IMR-90 (cell line): ENCODE data around the gene IFITM10. TPM values are rescaled to one million over a fixed set of nuclear protein-coding genes. Genes with fewer than 3 reads are reported as not detected.

ENCODE experiments used
- ATAC-seq: fragments of 200-7000 bp; cut with Tn5 transposase; 2 replicates; pipeline ENCODE4 v1.9.1; 2020; ENCODE audit warnings: low read depth, mild to moderate bottlenecking, moderate library complexity
- BruUV-seq: library from RNA; stranded (reverse); fragments of 400-500 nt; replicated peaks from 2 replicates; lab custom pipeline; 2021; lab: Mats Ljungman, UMichigan
- CTCF ChIA-PET: fragments of 300-600 bp; formaldehyde crosslinking; extraction: SDS; loops from one replicate; lab custom pipeline; 2021; ENCODE audit warnings: antibody characterized with exemption; lab: Yijun Ruan, JAX
- POLR2A ChIA-PET: fragments of 300-600 bp; sonication (Branson Sonifier 250); formaldehyde crosslinking; loops from one replicate; lab custom pipeline; 2022; ENCODE audit warnings: antibody characterized with exemption; ENCODE audit not compliant: unreplicated experiment; lab: Charles Lee
- DNase-seq: peaks from one replicate; pipeline ENCODE4 v3.0.0; 2013
- H2AFZ ChIP-seq: replicated peaks from 2 replicates; pipeline ENCODE3; 2013; ENCODE audit warnings: low read length, mild to moderate bottlenecking; ENCODE audit not compliant: poor library complexity
- H2AK5ac ChIP-seq: 2 replicates; pipeline ENCODE4 v1.6.1; 2013; ENCODE audit warnings: low read depth, low read length, inconsistent platforms
- H2AK9ac ChIP-seq: replicated peaks from 2 replicates; pipeline ENCODE3; 2013; ENCODE audit warnings: mild to moderate bottlenecking, low read depth, low read length, moderate library complexity; ENCODE audit not compliant: poor library complexity
- H2BK120ac ChIP-seq: 2 replicates; pipeline ENCODE4 v1.6.1; 2013; ENCODE audit warnings: low read depth, low read length, inconsistent platforms
- H2BK15ac ChIP-seq: 3 replicates; pipeline ENCODE4 v1.6.1; 2013; ENCODE audit warnings: low read depth, low read length, inconsistent platforms
- H2BK20ac ChIP-seq: 2 replicates; pipeline ENCODE4 v1.6.1; 2013; ENCODE audit warnings: low read depth, mild to moderate bottlenecking, inconsistent platforms, low read length, moderate library complexity
- H2BK5ac ChIP-seq: 2 replicates; pipeline ENCODE4 v1.6.1; 2013; ENCODE audit warnings: mild to moderate bottlenecking, low read depth, low read length, inconsistent platforms; ENCODE audit not compliant: poor library complexity, severe bottlenecking
- H3K14ac ChIP-seq: replicated peaks from 2 replicates; pipeline ENCODE4 v1.6.1; 2013; ENCODE audit warnings: low read depth, low read length, inconsistent platforms
- H3K18ac ChIP-seq: 2 replicates; pipeline ENCODE4 v1.6.1; 2013; ENCODE audit warnings: low read depth, low read length, control low read depth
- H3K23ac ChIP-seq: 2 replicates; pipeline ENCODE4 v1.6.1; 2013; ENCODE audit warnings: low read depth, low read length, inconsistent platforms
- H3K27ac ChIP-seq: 2 replicates; pipeline ENCODE4 v1.5.1; 2013; ENCODE audit warnings: mild to moderate bottlenecking, control low read depth, low read length; ENCODE audit not compliant: insufficient read depth
- H3K27me3 ChIP-seq: 2 replicates; pipeline ENCODE4 v1.6.1; 2013; ENCODE audit warnings: low read length; ENCODE audit not compliant: control insufficient read depth, insufficient read depth
- H3K36me3 ChIP-seq: 2 replicates; pipeline ENCODE4 v1.6.1; 2013; ENCODE audit warnings: low read length, mixed read lengths; ENCODE audit not compliant: control insufficient read depth, insufficient read depth
- H3K4ac ChIP-seq: 2 replicates; pipeline ENCODE4 v1.6.1; 2013; ENCODE audit warnings: low read depth, low read length, inconsistent platforms
- H3K4me1 ChIP-seq: 2 replicates; pipeline ENCODE4 v1.6.1; 2013; ENCODE audit warnings: low read length, mixed read lengths; ENCODE audit not compliant: control insufficient read depth, insufficient read depth
- H3K4me2 ChIP-seq: 2 replicates; pipeline ENCODE4 v1.6.1; 2013; ENCODE audit warnings: low read depth, mild to moderate bottlenecking, control low read depth, low read length, moderate library complexity
- H3K4me3 ChIP-seq: 2 replicates; pipeline ENCODE4 v1.5.1; 2013; ENCODE audit warnings: low read depth, mild to moderate bottlenecking, control low read depth, low read length, moderate library complexity; ENCODE audit not compliant: insufficient read depth
- H3K56ac ChIP-seq: 2 replicates; pipeline ENCODE4 v1.6.1; 2013; ENCODE audit warnings: low read length, inconsistent platforms; ENCODE audit not compliant: insufficient read depth; ENCODE audit errors: extremely low read depth
- H3K79me1 ChIP-seq, 2 experiments: 2 replicates each; pipeline ENCODE4 v1.6.1; 2013; ENCODE audit warnings: low read length in 2 of 2, inconsistent platforms in 1 of 2, low read depth in 1 of 2
- H3K9ac ChIP-seq: 2 replicates; pipeline ENCODE4 v1.6.1; 2013; ENCODE audit warnings: low read depth, low read length, control low read depth
- H3K9me1 ChIP-seq: 2 replicates; pipeline ENCODE4 v1.6.1; 2013; ENCODE audit warnings: low read length, inconsistent platforms; ENCODE audit not compliant: insufficient read depth
- H3K9me3 ChIP-seq: 2 replicates; pipeline ENCODE4 v1.6.1; 2013; ENCODE audit warnings: low read length; ENCODE audit not compliant: control insufficient read depth, insufficient read depth
- H4K20me1 ChIP-seq: 2 replicates; pipeline ENCODE4 v1.6.1; 2013; ENCODE audit warnings: low read length, inconsistent platforms; ENCODE audit not compliant: insufficient read depth
- H4K5ac ChIP-seq: 2 replicates; pipeline ENCODE4 v1.6.1; 2013; ENCODE audit warnings: mild to moderate bottlenecking, low read depth, low read length, control low read depth
- H4K8ac ChIP-seq, 2 experiments: 2 replicates each; pipeline ENCODE4 v1.6.1; 2013; ENCODE audit warnings: low read depth in 2 of 2, low read length in 2 of 2, control low read depth in 1 of 2, inconsistent platforms in 1 of 2
- H4K91ac ChIP-seq: 2 replicates; pipeline ENCODE4 v1.6.1; 2013; ENCODE audit warnings: low read depth, low read length, inconsistent platforms; ENCODE audit not compliant: insufficient read depth
- BHLHE40 ChIP-seq: fragments of 150-350 bp; IDR thresholded peaks from 2 replicates; pipeline ENCODE4 v1.6.1; 2016; ENCODE audit warnings: mild to moderate bottlenecking, low read depth, low read length
- CTCF ChIP-seq: conservative IDR thresholded peaks from 2 replicates; pipeline ENCODE4 v1.5.1; 2012; ENCODE audit warnings: mild to moderate bottlenecking, low read depth, low read length, improper control_type of control experiment
- RCOR1 ChIP-seq: IDR thresholded peaks from 2 replicates; pipeline ENCODE4 v1.6.1; 2012; ENCODE audit warnings: mild to moderate bottlenecking, low read length, improper control_type of control experiment; ENCODE audit not compliant: insufficient replicate concordance
- WGBS, 2 experiments: methylation state at CpG; one replicate each; pipeline versions ENCODE4 v1.1.5 to v1.1.7; 2013; ENCODE audit warnings: missing lambda C conversion rate in 2 of 2; ENCODE audit not compliant: insufficient read length in 1 of 2; ENCODE audit errors: extremely low coverage in 2 of 2; 5-methylcytosine and 5-hydroxymethylcytosine counted together
- dilution Hi-C: fragments of 300-500 bp; cut with HindIII; formaldehyde crosslinking; loops from one replicate; pipeline ENCODE4 v1.14.3; 2018; ENCODE audit warnings: low sequenced_read_pairs; ENCODE audit not compliant: unreplicated experiment
- in situ Hi-C: fragments of 300-500 bp; cut with MboI; formaldehyde crosslinking; loops from 3 replicates; pipeline ENCODE4 v1.14.3; 2019; ENCODE audit warnings: low sequenced_read_pairs, inconsistent platforms, mixed read lengths
- intact Hi-C: fragments of 100-400 bp; cut with micrococcal nuclease; formaldehyde crosslinking; loops from 2 replicates; pipeline ENCODE4 v1.10.0; 2022
- polyA plus RNA-seq, 3 experiments: library from polyadenylated mRNA; depleted of rRNA; stranded (reverse); fragments of >200 nt; gene quantifications; 2 replicates each; pipeline ENCODE4 v1.2.3, GENCODE V29; 2012; ENCODE audit warnings: low replicate concordance in 1 of 3
- total RNA-seq: library from RNA; depleted of rRNA; stranded (reverse); fragments of >200 nt; gene quantifications from 2 replicates; pipeline ENCODE4 v1.2.3, GENCODE V29; 2012
- TF ChIP-seq, protein P1 (sequence below): fragments of 150-350 bp; IDR thresholded peaks from 2 replicates; pipeline ENCODE4 v1.6.1; 2016; ENCODE audit warnings: low read depth, mild to moderate bottlenecking, low read length, moderate library complexity, borderline replicate concordance

IFITM10 gene
- total and polyA plus RNA-seq, 2 of the 4 experiments (the other 2 are of a cell fraction): 0.15 to 0.18 TPM

GRCh38 chr11:1754376-1755150 is 4.2 kb upstream of the IFITM10 start:
- no peak overlapping the region for H3K14ac ChIP-seq
- H3K4me2 ChIP-seq: no peak overlapping the region

More at GRCh38 chr11:1754376-1755150, 4.2 kb upstream of the IFITM10 start:
- peaks cover 0 to 5% of the 10 kb centered on the region in 2 experiments; a peak in 2 of 4 replicates for H3K79me1 ChIP-seq
- no peak overlapping the region for H2AFZ ChIP-seq
- H4K91ac ChIP-seq: no peak overlapping the region
- H2BK20ac ChIP-seq: no peak overlapping the region
- no peak overlapping the region for H4K5ac ChIP-seq
- H3K9ac ChIP-seq: no peak overlapping the region
- no peak overlapping the region for H2BK5ac ChIP-seq
- H3K56ac ChIP-seq: no peak overlapping the region
- H3K4me3 ChIP-seq: no peak overlapping the region
- H2AK5ac ChIP-seq: no peak overlapping the region
- H3K9me1 ChIP-seq: no peaks in the 10 kb centered on the region
- DNase-seq: no peak
- ATAC-seq: no peak
- no TSS peak for BruUV-seq
- no peak overlapping the region for H3K23ac ChIP-seq
- H3K9me3 ChIP-seq: no peaks in the 10 kb centered on the region
- H3K4me1 ChIP-seq: peaks cover 8% of the 10 kb centered on the region; the same call in 1 of the 2 replicates
- no peak overlapping the region for H3K18ac ChIP-seq
- WGBS, 2 experiments: 81% methylated on average over 4 of the region's 8 CpGs; no CpG with 5 or more reads in 1 of the 2 experiments
- H4K8ac ChIP-seq: no peak overlapping the region
- intact Hi-C loops (no loop called here), in situ Hi-C loops (no loop called here), dilution Hi-C loops (no loop called here)
- ChIA-PET POLR2A (no interaction called here), CTCF (no interaction called here)
- no peaks in the 10 kb centered on the region; the same call in 1 of the 2 replicates for H3K27me3 ChIP-seq
- peaks cover 40% of the 10 kb centered on the region; the same call in 1 of the 2 replicates for H3K36me3 ChIP-seq
- TF ChIP-seq CTCF (no peak), BHLHE40 (no peak), RCOR1 (no peak)
- TF ChIP-seq, protein P1, sequence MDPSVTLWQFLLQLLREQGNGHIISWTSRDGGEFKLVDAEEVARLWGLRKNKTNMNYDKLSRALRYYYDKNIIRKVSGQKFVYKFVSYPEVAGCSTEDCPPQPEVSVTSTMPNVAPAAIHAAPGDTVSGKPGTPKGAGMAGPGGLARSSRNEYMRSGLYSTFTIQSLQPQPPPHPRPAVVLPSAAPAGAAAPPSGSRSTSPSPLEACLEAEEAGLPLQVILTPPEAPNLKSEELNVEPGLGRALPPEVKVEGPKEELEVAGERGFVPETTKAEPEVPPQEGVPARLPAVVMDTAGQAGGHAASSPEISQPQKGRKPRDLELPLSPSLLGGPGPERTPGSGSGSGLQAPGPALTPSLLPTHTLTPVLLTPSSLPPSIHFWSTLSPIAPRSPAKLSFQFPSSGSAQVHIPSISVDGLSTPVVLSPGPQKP: no peak
- H3K4ac ChIP-seq: no peak overlapping the region
- no peak overlapping the region for H2BK120ac ChIP-seq
- no peak overlapping the region for H2BK15ac ChIP-seq
- no peak overlapping the region for H2AK9ac ChIP-seq
- peaks cover 17% of the 10 kb centered on the region for H4K20me1 ChIP-seq
- no peak overlapping the region for H3K27ac ChIP-seq
